HCT116 (cell line): Measurements from ENCODE around the gene TDRD9. TPM values are rescaled to one million over a fixed set of nuclear protein-coding genes. Genes with fewer than 3 reads are reported as not detected.

Experiments
- ATAC-seq: fragments of 200-7000 bp; cut with Tn5 transposase; 2 replicates; pipeline ENCODE4 v1.9.1; 2020; ENCODE audit warnings: mild to moderate bottlenecking, moderate library complexity
- BruUV-seq: library from RNA; stranded (reverse); fragments of 400-500 nt; replicated peaks from 2 replicates; lab custom pipeline; 2021; lab: Mats Ljungman, UMichigan
- CTCF ChIA-PET: fragments of 300-600 bp; sonication (Branson Sonifier 250); formaldehyde crosslinking; loops from one replicate; lab custom pipeline; 2021; ENCODE audit warnings: antibody characterized with exemption; lab: Charles Lee
- POLR2A ChIA-PET: fragments of 300-600, 350-600 bp; sonication (Branson Sonifier 250); formaldehyde crosslinking; loops from one replicate; lab custom pipeline; 2021; ENCODE audit warnings: antibody characterized with exemption; lab: Charles Lee
- RAD21 ChIA-PET, 2 experiments: fragments of 300-600 bp; sonication (Branson Sonifier 250); formaldehyde crosslinking; loops; one replicate each; lab custom pipeline; 2023; ENCODE audit warnings: low total read pairs in 2 of 2; ENCODE audit not compliant: uncharacterized antibody in 2 of 2, unreplicated experiment in 2 of 2, low non-redundant PET in 1 of 2; lab: Charles Lee
- DNase-seq: peaks from one replicate; pipeline ENCODE4 v3.0.0-alpha.2; 2010; ENCODE audit warnings: low read depth, low spot score
- H2AFZ ChIP-seq: fragments of 200-600 bp; shearing (Covaris generic), sonication (generic); 2 replicates; pipeline ENCODE4 v1.6.1; 2017; ENCODE audit warnings: low read depth, mixed run types, mixed read lengths, antibody characterized with exemption, low read length; ENCODE audit not compliant: poor library complexity, severe bottlenecking
- H3K27ac ChIP-seq: 2 replicates; pipeline ENCODE4 v1.5.1; 2012; ENCODE audit warnings: low read depth, low read length
- H3K27me3 ChIP-seq: fragments of 200-600 bp; sonication (generic); 2 replicates; pipeline ENCODE4 v1.6.1; 2016; ENCODE audit warnings: mixed run types, low read length, mixed read lengths; ENCODE audit not compliant: insufficient read depth
- H3K36me3 ChIP-seq, 2 experiments: fragments of 200-500 bp in 1 of 2; fragments of 200-600 bp in 1 of 2; sonication (Bioruptor generic) in 1 of 2; sonication (generic) in 1 of 2; 2 replicates each; pipeline versions ENCODE4 v1.5.1 to v1.6.1; 2014 to 2016; ENCODE audit warnings: low read length in 2 of 2, inconsistent platforms in 1 of 2, mixed read lengths in 1 of 2, mixed run types in 1 of 2; ENCODE audit not compliant: insufficient read depth in 2 of 2, control insufficient read depth in 1 of 2
- H3K4me1 ChIP-seq, 2 experiments: fragments of 200-600 bp in 1 of 2; sonication (generic) in 1 of 2; 2 replicates each; pipeline versions ENCODE4 v1.5.1 to v1.6.1; 2012 to 2017; ENCODE audit warnings: low read length in 2 of 2, inconsistent platforms in 1 of 2, mild to moderate bottlenecking in 1 of 2, mixed read lengths in 1 of 2, mixed run types in 1 of 2, moderate library complexity in 1 of 2; ENCODE audit not compliant: insufficient read depth in 2 of 2, control insufficient read depth in 1 of 2
- H3K4me2 ChIP-seq: fragments of 200-600 bp; sonication (generic); 2 replicates; pipeline ENCODE4 v1.6.1; 2017; ENCODE audit warnings: mixed run types, low read length, mixed read lengths
- H3K4me3 ChIP-seq, 2 experiments: fragments of 200-600 bp in 1 of 2; sonication (generic) in 1 of 2; replicated peaks in 1 of 2; 2 replicates each; pipeline ENCODE4 v1.5.1; 2011 to 2016; ENCODE audit warnings: low read length in 2 of 2, control low read depth in 1 of 2, low read depth in 1 of 2, mild to moderate bottlenecking in 1 of 2, mixed read lengths in 1 of 2, mixed run types in 1 of 2
- H3K79me2 ChIP-seq: fragments of 200-600 bp; sonication (generic); 2 replicates; pipeline ENCODE4 v1.6.1; 2017; ENCODE audit warnings: mild to moderate bottlenecking, mixed run types, low read length, moderate library complexity, mixed read lengths; ENCODE audit not compliant: insufficient read depth
- H3K9ac ChIP-seq: fragments of 200-600 bp; sonication (generic); 2 replicates; pipeline ENCODE4 v1.6.1; 2016; ENCODE audit warnings: low read length, mixed read lengths
- H3K9me2 ChIP-seq: fragments of 200-600 bp; sonication (generic), shearing (Covaris generic); 2 replicates; pipeline ENCODE4 v1.6.1; 2017; ENCODE audit warnings: mixed run types, mild to moderate bottlenecking, moderate library complexity; ENCODE audit not compliant: insufficient read depth
- H3K9me3 ChIP-seq, 2 experiments: fragments of 200-500 bp in 1 of 2; fragments of 200-600 bp in 1 of 2; sonication (Bioruptor generic) in 1 of 2; sonication (generic) in 1 of 2; 2 replicates each; pipeline ENCODE4 v1.6.1; 2014 to 2017; ENCODE audit warnings: low read length in 2 of 2, mixed read lengths in 2 of 2, inconsistent platforms in 1 of 2, low read depth in 1 of 2, mild to moderate bottlenecking in 1 of 2, mixed run types in 1 of 2, moderate library complexity in 1 of 2; ENCODE audit not compliant: control insufficient read depth in 1 of 2, insufficient read depth in 1 of 2
- H4K20me1 ChIP-seq: fragments of 200-600 bp; sonication (generic), shearing (Covaris generic); 2 replicates; pipeline ENCODE4 v1.6.1; 2017; ENCODE audit warnings: mixed run types, mild to moderate bottlenecking, moderate library complexity; ENCODE audit not compliant: insufficient read depth
- CEBPB ChIP-seq: IDR thresholded peaks from 2 replicates; pipeline ENCODE4 v1.6.1; 2012; ENCODE audit warnings: low read depth
- EGR1 ChIP-seq: IDR thresholded peaks from 2 replicates; pipeline ENCODE4 v1.6.1; 2012; ENCODE audit warnings: low read depth
- POLR2AphosphoS5 ChIP-seq: IDR thresholded peaks from 2 replicates; pipeline ENCODE4 v1.6.1; 2011; ENCODE audit warnings: mild to moderate bottlenecking, low read depth, low read length, moderate library complexity
- RAD21 ChIP-seq: IDR thresholded peaks from 2 replicates; pipeline ENCODE4 v1.6.1; 2012; ENCODE audit warnings: low read depth, mild to moderate bottlenecking
- SP1 ChIP-seq: IDR thresholded peaks from 2 replicates; pipeline ENCODE4 v1.6.1; 2012; ENCODE audit warnings: low read depth
- TCF7L2 ChIP-seq: IDR thresholded peaks from 2 replicates; pipeline ENCODE4 v1.7.0; 2011; ENCODE audit warnings: borderline replicate concordance, inconsistent platforms; ENCODE audit not compliant: insufficient read depth, insufficient read length; ENCODE audit errors: extremely low read depth
- YY1 ChIP-seq: IDR thresholded peaks from 2 replicates; pipeline ENCODE4 v1.6.1; 2011; ENCODE audit warnings: low read length, low read depth, moderate library complexity, mild to moderate bottlenecking; ENCODE audit not compliant: insufficient replicate concordance; ENCODE audit errors: extremely low read depth
- ZFX ChIP-seq: fragments of 450-650 bp; IDR thresholded peaks from 2 replicates; pipeline ENCODE4 v1.6.1; 2017
- intact Hi-C: fragments of 100-400 bp; cut with micrococcal nuclease; formaldehyde crosslinking; loops from 2 replicates; pipeline ENCODE4 v1.10.0; 2022
- total RNA-seq: library from RNA; stranded (reverse); gene quantifications from one replicate; pipeline ENCODE4 v1.2.1, GENCODE V29; 2021; ENCODE audit not compliant: unreplicated experiment
- TF ChIP-seq, protein P1 (sequence below): IDR thresholded peaks from 2 replicates; pipeline ENCODE4 v1.6.1; 2012
- TF ChIP-seq, protein P2 (sequence below): IDR thresholded peaks from 2 replicates; pipeline ENCODE4 v1.6.1; 2012
- TF ChIP-seq, protein P3 (sequence below): IDR thresholded peaks from 2 replicates; pipeline ENCODE4 v1.6.1; 2012; ENCODE audit warnings: low read depth

Gene TDRD9
- total RNA-seq, 1 experiment from 2014 or later, result not detected

DNA sequence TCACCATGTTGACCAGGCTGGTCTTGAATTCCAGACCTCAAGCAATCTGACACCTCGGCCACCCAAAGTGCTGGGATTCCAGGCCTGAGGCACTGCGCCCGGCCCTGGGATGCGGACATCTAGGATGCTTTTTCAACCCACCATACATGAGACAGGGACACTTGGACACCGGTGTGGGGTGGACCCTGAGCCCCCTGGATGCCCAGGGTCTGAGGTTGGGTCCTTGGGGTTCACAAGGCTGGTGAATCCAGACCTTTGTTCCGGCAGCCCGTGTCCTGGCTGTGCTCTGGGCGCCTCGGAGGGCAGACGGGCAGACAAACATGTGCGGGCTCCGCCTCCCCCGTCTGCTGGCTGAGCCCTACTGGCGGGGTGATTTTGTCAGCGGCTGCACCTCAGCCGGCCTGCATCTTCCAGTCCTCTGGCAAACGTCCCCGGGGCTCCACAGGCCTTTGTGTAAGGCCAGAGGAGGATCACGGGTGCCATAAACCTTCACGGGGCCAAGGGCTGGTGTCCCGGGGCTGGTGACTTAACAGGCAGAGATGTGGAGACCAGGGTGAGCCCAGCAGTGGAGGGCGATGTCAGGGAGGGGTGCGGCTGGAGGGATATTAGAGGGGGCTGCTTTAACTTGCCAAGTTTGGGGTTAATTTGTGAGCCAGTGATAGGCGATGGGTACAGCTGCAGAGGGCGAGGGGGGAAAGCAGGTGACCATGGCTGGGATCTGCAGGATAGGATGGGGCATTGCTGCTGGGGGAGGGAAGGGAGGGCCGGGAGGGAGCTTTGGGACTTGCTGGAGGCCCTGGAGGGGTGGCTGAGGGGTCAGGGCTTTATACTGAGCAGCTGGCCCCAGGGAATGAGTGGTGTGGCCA, 163.0 kb downstream of the TDRD9 start:
- no peak overlapping the region for H3K9ac ChIP-seq
- no peaks in the 10 kb centered on the region for H3K9me2 ChIP-seq
- H3K36me3 ChIP-seq, result no peaks in the 10 kb centered on the region
- no peaks in the 10 kb centered on the region for H3K27me3 ChIP-seq
- intact Hi-C loops, result no loop called here
- RAD21 ChIA-PET, result no interaction called here
- no peak overlapping the region for H3K4me3 ChIP-seq
- no peaks in the 10 kb centered on the region for H3K9me3 ChIP-seq
- DNase-seq (no peak), ATAC-seq (no peak)
- H3K4me1 ChIP-seq, result peaks cover 7 to 14% of the 10 kb centered on the region in 2 experiments; a peak in 3 of 4 replicates
- H3K79me2 ChIP-seq, result no peaks in the 10 kb centered on the region
- no peak overlapping the region for H2AFZ ChIP-seq
- no peaks in the 10 kb centered on the region for H4K20me1 ChIP-seq
- CTCF ChIA-PET, result interaction anchor here (1.7 kb wide), 1 partner anchor 41 kb away, joined by 4 read pairs; no protein-coding TSS in a partner anchor
- POLR2A ChIA-PET, result no interaction called here
- no peak overlapping the region for H3K4me2 ChIP-seq
- TF ChIP-seq RAD21 (no peak), TCF7L2 (no peak), CEBPB (no peak), ZFX (no peak), EGR1 (no peak), POLR2AphosphoS5 (no peak), SP1 (no peak), YY1 (no peak)
- TF ChIP-seq, protein P1, sequence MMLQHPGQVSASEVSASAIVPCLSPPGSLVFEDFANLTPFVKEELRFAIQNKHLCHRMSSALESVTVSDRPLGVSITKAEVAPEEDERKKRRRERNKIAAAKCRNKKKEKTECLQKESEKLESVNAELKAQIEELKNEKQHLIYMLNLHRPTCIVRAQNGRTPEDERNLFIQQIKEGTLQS, result no peak
- TF ChIP-seq, protein P2, sequence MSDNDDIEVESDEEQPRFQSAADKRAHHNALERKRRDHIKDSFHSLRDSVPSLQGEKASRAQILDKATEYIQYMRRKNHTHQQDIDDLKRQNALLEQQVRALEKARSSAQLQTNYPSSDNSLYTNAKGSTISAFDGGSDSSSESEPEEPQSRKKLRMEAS, result no peak
- TF ChIP-seq, protein P3, sequence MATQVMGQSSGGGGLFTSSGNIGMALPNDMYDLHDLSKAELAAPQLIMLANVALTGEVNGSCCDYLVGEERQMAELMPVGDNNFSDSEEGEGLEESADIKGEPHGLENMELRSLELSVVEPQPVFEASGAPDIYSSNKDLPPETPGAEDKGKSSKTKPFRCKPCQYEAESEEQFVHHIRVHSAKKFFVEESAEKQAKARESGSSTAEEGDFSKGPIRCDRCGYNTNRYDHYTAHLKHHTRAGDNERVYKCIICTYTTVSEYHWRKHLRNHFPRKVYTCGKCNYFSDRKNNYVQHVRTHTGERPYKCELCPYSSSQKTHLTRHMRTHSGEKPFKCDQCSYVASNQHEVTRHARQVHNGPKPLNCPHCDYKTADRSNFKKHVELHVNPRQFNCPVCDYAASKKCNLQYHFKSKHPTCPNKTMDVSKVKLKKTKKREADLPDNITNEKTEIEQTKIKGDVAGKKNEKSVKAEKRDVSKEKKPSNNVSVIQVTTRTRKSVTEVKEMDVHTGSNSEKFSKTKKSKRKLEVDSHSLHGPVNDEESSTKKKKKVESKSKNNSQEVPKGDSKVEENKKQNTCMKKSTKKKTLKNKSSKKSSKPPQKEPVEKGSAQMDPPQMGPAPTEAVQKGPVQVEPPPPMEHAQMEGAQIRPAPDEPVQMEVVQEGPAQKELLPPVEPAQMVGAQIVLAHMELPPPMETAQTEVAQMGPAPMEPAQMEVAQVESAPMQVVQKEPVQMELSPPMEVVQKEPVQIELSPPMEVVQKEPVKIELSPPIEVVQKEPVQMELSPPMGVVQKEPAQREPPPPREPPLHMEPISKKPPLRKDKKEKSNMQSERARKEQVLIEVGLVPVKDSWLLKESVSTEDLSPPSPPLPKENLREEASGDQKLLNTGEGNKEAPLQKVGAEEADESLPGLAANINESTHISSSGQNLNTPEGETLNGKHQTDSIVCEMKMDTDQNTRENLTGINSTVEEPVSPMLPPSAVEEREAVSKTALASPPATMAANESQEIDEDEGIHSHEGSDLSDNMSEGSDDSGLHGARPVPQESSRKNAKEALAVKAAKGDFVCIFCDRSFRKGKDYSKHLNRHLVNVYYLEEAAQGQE, result no peak
- no TSS peak for BruUV-seq
- H3K27ac ChIP-seq, result no peak overlapping the region
